GM23338 (cell line): Measurements from ENCODE around the gene ACSF2. TPM values are rescaled to one million over a fixed set of nuclear protein-coding genes. Genes with fewer than 3 reads are reported as not detected.
A peak's percentile ranks its signal among the peaks of the same experiment; 100 is the strongest.

Experiments
- ATAC-seq: fragments of 200-7000 bp; cut with Tn5 transposase; 3 replicates; pipeline ENCODE4 v1.9.1; 2020
- DNase-seq: peaks from one replicate; pipeline ENCODE4 v3.0.0-alpha.2; 2015; ENCODE audit warnings: low spot score
- H2AFZ ChIP-seq: fragments of 200-600 bp; sonication (generic); 2 replicates; pipeline ENCODE4 v1.8.0; 2016; ENCODE audit warnings: antibody characterized with exemption, mild to moderate bottlenecking, moderate library complexity
- H3F3A ChIP-seq: fragments of 200-600 bp; sonication (generic); replicated peaks from 2 replicates; pipeline ENCODE4 v1.8.0; 2017; ENCODE audit warnings: antibody characterized with exemption, mixed run types, low read depth
- H3K27ac ChIP-seq: fragments of 200-600 bp; sonication (generic); 2 replicates; pipeline ENCODE4 v1.6.1; 2016; ENCODE audit warnings: low read depth
- H3K27me3 ChIP-seq: fragments of 200-600 bp; sonication (generic); 2 replicates; pipeline ENCODE4 v1.8.0; 2016; ENCODE audit warnings: mild to moderate bottlenecking, mixed run types, moderate library complexity; ENCODE audit not compliant: insufficient read depth
- H3K36me3 ChIP-seq: fragments of 200-600 bp; sonication (generic); 2 replicates; pipeline ENCODE4 v1.8.0; 2016; ENCODE audit warnings: mild to moderate bottlenecking; ENCODE audit not compliant: insufficient read depth
- H3K4me1 ChIP-seq: fragments of 200-600 bp; sonication (generic); 2 replicates; pipeline ENCODE4 v1.8.0; 2016; ENCODE audit warnings: mild to moderate bottlenecking, moderate library complexity; ENCODE audit not compliant: insufficient read depth
- H3K4me2 ChIP-seq: fragments of 200-600 bp; sonication (generic); 2 replicates; pipeline ENCODE4 v1.7.1; 2017; ENCODE audit warnings: mixed run types
- H3K4me3 ChIP-seq: fragments of 200-600 bp; sonication (generic); 2 replicates; pipeline ENCODE4 v1.6.1; 2016; ENCODE audit warnings: mixed run types
- H3K79me2 ChIP-seq: fragments of 200-600 bp; sonication (generic); replicated peaks from 2 replicates; pipeline ENCODE4 v1.8.0; 2017; ENCODE audit warnings: mild to moderate bottlenecking; ENCODE audit not compliant: insufficient read depth
- H3K9me2 ChIP-seq: fragments of 200-600 bp; sonication (generic); 2 replicates; pipeline ENCODE4 v1.8.0; 2017; ENCODE audit not compliant: insufficient read depth
- H4K20me1 ChIP-seq: fragments of 200-600 bp; sonication (generic); replicated peaks from 2 replicates; pipeline ENCODE4 v1.8.0; 2017; ENCODE audit warnings: mild to moderate bottlenecking; ENCODE audit not compliant: insufficient read depth
- H3K27ac Mint-ChIP-seq: 2 replicates; pipeline ENCODE4 v1.8.0; 2020; ENCODE audit warnings: inconsistent platforms, mild to moderate bottlenecking, moderate library complexity, mixed read lengths
- H3K27me3 Mint-ChIP-seq: 3 replicates; pipeline ENCODE4 v1.8.0; 2022; ENCODE audit warnings: low read depth, mild to moderate bottlenecking, moderate library complexity, mixed read lengths, inconsistent platforms; ENCODE audit not compliant: insufficient read depth, poor library complexity
- H3K36me3 Mint-ChIP-seq: 3 replicates; pipeline ENCODE4 v1.8.0; 2021; ENCODE audit warnings: low read depth, mild to moderate bottlenecking, inconsistent platforms, moderate library complexity, mixed read lengths
- H3K4me1 Mint-ChIP-seq: 3 replicates; pipeline ENCODE4 v1.8.0; 2020; ENCODE audit warnings: mild to moderate bottlenecking, inconsistent platforms, mixed read lengths
- H3K4me3 Mint-ChIP-seq: 3 replicates; pipeline ENCODE4 v1.8.0; 2021; ENCODE audit warnings: moderate library complexity, mild to moderate bottlenecking, inconsistent platforms, mixed read lengths
- H3K9me3 Mint-ChIP-seq: 3 replicates; pipeline ENCODE4 v1.8.0; 2020; ENCODE audit warnings: moderate library complexity, mild to moderate bottlenecking, inconsistent platforms, mixed read lengths
- CREB1 ChIP-seq: fragments of 250-450 bp; sonication (Bioruptor Pico); IDR thresholded peaks from 2 replicates; pipeline ENCODE4 v1.5.0; 2020; ENCODE audit warnings: low read depth, mild to moderate bottlenecking, moderate library complexity
- CTCF ChIP-seq, 2 experiments: fragments of 200-600 bp in 1 of 2; sonication (generic) in 1 of 2; conservative IDR thresholded peaks; 2 replicates each; pipeline versions ENCODE4 v1.5.1 to v1.6.1; 2016 to 2017; ENCODE audit warnings: antibody characterized with exemption in 2 of 2, low read depth in 2 of 2, mild to moderate bottlenecking in 2 of 2, moderate library complexity in 1 of 2
- ETS1 ChIP-seq: IDR thresholded peaks from 2 replicates; pipeline ENCODE4 v1.6.1; 2016; ENCODE audit warnings: antibody characterized with exemption
- EZH2phosphoT487 ChIP-seq: fragments of 200-600 bp; sonication (generic); IDR thresholded peaks from one replicate; pipeline ENCODE4 v1.8.1; 2018; ENCODE audit warnings: antibody characterized with exemption; ENCODE audit not compliant: unreplicated experiment
- POLR2AphosphoS5 ChIP-seq: IDR thresholded peaks from 2 replicates; pipeline ENCODE4 v1.6.1; 2016; ENCODE audit warnings: antibody characterized with exemption, low read depth
- REST ChIP-seq: IDR thresholded peaks from one replicate; pipeline ENCODE4 v1.6.1; 2018; ENCODE audit warnings: antibody characterized with exemption; ENCODE audit not compliant: unreplicated experiment
- ZNF114 ChIP-seq: fragments of 250-450 bp; sonication (Bioruptor Pico); IDR thresholded peaks from 2 replicates; pipeline ENCODE4 v1.5.0; 2020; ENCODE audit warnings: mild to moderate bottlenecking, moderate library complexity
- ZNF331 ChIP-seq: fragments of 250-450 bp; sonication (Bioruptor Pico); IDR thresholded peaks from 2 replicates; pipeline ENCODE4 v1.5.0; 2020; ENCODE audit warnings: low read depth, mild to moderate bottlenecking, moderate library complexity
- polyA plus RNA-seq: library from polyadenylated mRNA; unstranded; fragments of >200 nt; fragmentation: Nextera tagmentation; extraction: Ambion mirVana; gene quantifications from 2 replicates; pipeline ENCODE4 v1.2.1, GENCODE V29; 2016
- total RNA-seq: library from RNA; depleted of rRNA; stranded (reverse); fragments of >200 nt; shearing (Covaris generic); gene quantifications from 2 replicates; pipeline ENCODE4 v1.2.3, GENCODE V29; 2014

Gene ACSF2
- total and polyA plus RNA-seq, 2 experiments from 2014 or later, result 6.9 to 12.4 TPM

GRCh38 chr17:50467855-50468303 is 41.9 kb downstream of the ACSF2 start:
- Mint-ChIP-seq H3K27me3 (peaks cover 33% of the 10 kb centered on the region), H3K4me1 (peaks cover 21% of the 10 kb centered on the region), H3K27ac (no peak overlapping the region), H3K9me3 (no peaks in the 10 kb centered on the region; the same call in 2 of the 3 replicates), H3K4me3 (peak overlapping the region; percentile 72), H3K36me3 (peaks cover 4% of the 10 kb centered on the region; the same call in 1 of the 3 replicates)
- Histone ChIP-seq H3K4me1 (peaks cover 16% of the 10 kb centered on the region; the same call in 1 of the 2 replicates), H3K27ac (no peak overlapping the region), H3K4me3 (no peak overlapping the region; the same call in 1 of the 2 replicates), H3K9me2 (no peaks in the 10 kb centered on the region), H2AFZ (no peak overlapping the region), H3K36me3 (no peaks in the 10 kb centered on the region), H3K79me2 (no peaks in the 10 kb centered on the region), H3K4me2 (0 out of 2 replicates have a peak overlapping the region, but pooled peaks have one; percentile 95), H3K27me3 (peaks cover 34% of the 10 kb centered on the region), H3F3A (0 out of 2 replicates have a peak, but pooled peaks cover 4% of the 10 kb centered on the region), H4K20me1 (peaks cover 7% of the 10 kb centered on the region; the same call in 1 of the 2 replicates)
- no peak for DNase-seq
- TF ChIP-seq POLR2AphosphoS5 (no peak), ZNF331 (CRISPR knock-in tag) (no peak), CREB1 (no peak), EZH2phosphoT487 (no peak)
- ATAC-seq, result no peak

GRCh38 chr17:50468304-50469207 is 42.5 kb downstream of the ACSF2 start, which contains the start of gene CHAD:
Gene CHAD (minus strand): TSS chr17:50468880. CDS start chr17:50468813, 67 bp downstream.
- Mint-ChIP-seq H3K27me3 (peaks cover 36% of the 10 kb centered on the region), H3K9me3 (no peaks in the 10 kb centered on the region; the same call in 2 of the 3 replicates), H3K4me3 (peak within 1 kb of the TSS; percentile 72), H3K36me3 (peaks cover 4% of the 10 kb centered on the region; the same call in 1 of the 3 replicates), H3K27ac (no peak within 1 kb of the TSS), H3K4me1 (peaks cover 21% of the 10 kb centered on the region)
- Histone ChIP-seq H3K4me1 (peaks cover 16% of the 10 kb centered on the region; the same call in 1 of the 2 replicates), H3K27me3 (peaks cover 34% of the 10 kb centered on the region), H3K4me3 (peak within 1 kb of the TSS; percentile 74), H3K27ac (no peak within 1 kb of the TSS), H3K36me3 (no peaks in the 10 kb centered on the region), H3K9me2 (no peaks in the 10 kb centered on the region), H2AFZ (0 out of 2 replicates have a peak within 1 kb of the TSS, but pooled peaks have one; percentile 66), H3K79me2 (no peaks in the 10 kb centered on the region), H4K20me1 (peaks cover 7% of the 10 kb centered on the region; the same call in 1 of the 2 replicates), H3K4me2 (peak within 1 kb of the TSS; percentile 95), H3F3A (0 out of 2 replicates have a peak, but pooled peaks cover 4% of the 10 kb centered on the region)
- TF ChIP-seq EZH2phosphoT487 (no peak), CTCF (conservative IDR thresholded peaks at IDR 0.05; ENCODE audit: low read depth in 2 of 2) (no peak), POLR2AphosphoS5 (no peak), ETS1 (no peak), REST (no peak), ZNF331 (CRISPR knock-in tag) (no peak), CREB1 (no peak), ZNF114 (CRISPR knock-in tag) (no peak)
- DNase-seq (peak; percentile 53), ATAC-seq (peak; percentile 69)
